RWPE2 (cell line): ENCODE data around the gene CDH4.
A peak's percentile ranks its signal among the peaks of the same experiment; 100 is the strongest.

Experiments
- ATAC-seq: fragments of 200-7000 bp; cut with Tn5 transposase; 3 replicates; pipeline ENCODE4 v1.9.1; 2021; ENCODE audit warnings: low read depth
- DNase-seq: peaks from one replicate; pipeline ENCODE4 v3.0.0-alpha.2; 2020; ENCODE audit warnings: low spot score
- H3K27ac ChIP-seq: fragments of 450-650 bp; 2 replicates; pipeline ENCODE4 v1.5.1; 2017; ENCODE audit warnings: mild to moderate bottlenecking; ENCODE audit not compliant: poor library complexity, severe bottlenecking
- H3K27me3 ChIP-seq: fragments of 250-450 bp; sonication (Bioruptor Pico); 2 replicates; pipeline ENCODE4 v1.5.1; 2021; ENCODE audit warnings: mild to moderate bottlenecking, moderate library complexity; ENCODE audit not compliant: insufficient read depth, poor library complexity, severe bottlenecking
- H3K36me3 ChIP-seq: fragments of 250-450 bp; sonication (Bioruptor Pico); 2 replicates; pipeline ENCODE4 v1.5.1; 2020; ENCODE audit warnings: low read depth, mild to moderate bottlenecking, moderate library complexity
- H3K4me1 ChIP-seq: fragments of 250-450 bp; sonication (Bioruptor Pico); 2 replicates; pipeline ENCODE4 v1.5.1; 2021; ENCODE audit warnings: mild to moderate bottlenecking, moderate library complexity; ENCODE audit not compliant: insufficient read depth, poor library complexity, severe bottlenecking
- H3K4me3 ChIP-seq: fragments of 250-450 bp; sonication (Bioruptor Pico); 2 replicates; pipeline ENCODE4 v1.5.1; 2021; ENCODE audit warnings: mild to moderate bottlenecking, moderate library complexity; ENCODE audit not compliant: severe bottlenecking
- H3K9me3 ChIP-seq: fragments of 250-450 bp; sonication (Bioruptor Pico); 2 replicates; pipeline ENCODE4 v1.5.1; 2021; ENCODE audit warnings: mild to moderate bottlenecking, moderate library complexity; ENCODE audit not compliant: severe bottlenecking
- CTCF ChIP-seq: fragments of 450-650 bp; IDR thresholded peaks from one replicate; pipeline ENCODE4 v1.5.1; 2017; ENCODE audit warnings: mild to moderate bottlenecking, moderate library complexity; ENCODE audit not compliant: poor library complexity, severe bottlenecking

CDH4 gene

GRCh38 chr20:61594198-61594597 is 342.1 kb downstream of the CDH4 start:
- TF ChIP-seq CTCF = no peak
- peaks cover 10% of the 10 kb centered on the region for H3K9me3 ChIP-seq

GRCh38 chr20:61595216-61595615 is 343.2 kb downstream of the CDH4 start:
- DNase-seq = no peak
- H3K27ac ChIP-seq = no peak overlapping the region
- no peak overlapping the region for H3K4me3 ChIP-seq
- no peaks in the 10 kb centered on the region for H3K36me3 ChIP-seq
- no peaks in the 10 kb centered on the region for H3K4me1 ChIP-seq
- no peak for ATAC-seq
- no peaks in the 10 kb centered on the region for H3K27me3 ChIP-seq
- no peak for TF ChIP-seq CTCF
- peaks cover 10% of the 10 kb centered on the region for H3K9me3 ChIP-seq

More at GRCh38 chr20:61594198-61594597, 342.1 kb downstream of the CDH4 start:
- H3K4me1 ChIP-seq = peaks cover 4% of the 10 kb centered on the region
- H3K27me3 ChIP-seq = no peaks in the 10 kb centered on the region
- DNase-seq (no peak), ATAC-seq (no peak)
- no peak overlapping the region for H3K27ac ChIP-seq
- no peak overlapping the region for H3K4me3 ChIP-seq
- no peaks in the 10 kb centered on the region for H3K36me3 ChIP-seq

DNA sequence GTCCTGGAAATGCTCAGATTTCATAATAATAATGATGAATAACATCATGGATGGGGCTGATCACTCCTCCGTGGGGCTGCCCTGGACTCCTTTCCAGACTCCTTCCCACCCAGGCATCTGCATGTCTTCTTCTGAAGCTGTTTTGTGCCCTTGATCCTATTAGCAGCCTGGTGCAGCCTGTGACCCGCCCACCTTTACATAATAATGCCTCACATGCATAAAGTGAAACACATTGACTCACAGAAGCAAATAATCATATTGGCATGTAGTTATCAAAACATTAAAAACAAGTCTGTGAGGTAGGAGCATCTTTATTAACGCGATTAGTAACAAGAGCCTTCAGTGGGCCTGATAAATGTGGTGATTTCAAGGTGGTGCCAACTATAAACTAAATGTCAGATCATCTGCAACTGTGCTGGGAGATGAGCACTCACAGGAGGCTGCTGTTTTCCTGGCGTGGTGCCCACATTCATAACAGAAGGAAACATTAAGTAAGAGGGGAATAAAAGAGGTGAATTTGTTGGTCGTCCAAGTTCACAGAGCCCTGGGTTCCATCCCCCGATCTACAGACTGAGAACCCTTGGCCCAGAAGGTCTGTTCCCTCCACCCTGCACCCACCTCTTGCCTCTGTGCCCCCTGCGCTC is 344.7 kb downstream of the CDH4 start:
- DNase-seq = no peak
- TF ChIP-seq CTCF = no peak
- Histone ChIP-seq H3K9me3 (peaks cover 10% of the 10 kb centered on the region), H3K27me3 (no peaks in the 10 kb centered on the region), H3K36me3 (no peaks in the 10 kb centered on the region), H3K4me1 (no peaks in the 10 kb centered on the region), H3K4me3 (no peak overlapping the region), H3K27ac (no peak overlapping the region)
- ATAC-seq = peak; percentile 52

GRCh38 chr20:61597996-61598395 is 345.9 kb downstream of the CDH4 start:
- Histone ChIP-seq H3K4me3 (no peak overlapping the region), H3K9me3 (peaks cover 6% of the 10 kb centered on the region), H3K4me1 (no peaks in the 10 kb centered on the region), H3K36me3 (no peaks in the 10 kb centered on the region), H3K27me3 (no peaks in the 10 kb centered on the region), H3K27ac (no peak overlapping the region)
- ATAC-seq (no peak), DNase-seq (no peak)
- TF ChIP-seq CTCF = no peak

- Histone ChIP-seq H3K27me3 (no peaks in the 10 kb centered on the region), H3K9me3 (peaks cover 11% of the 10 kb centered on the region), H3K36me3 (no peaks in the 10 kb centered on the region), H3K4me3 (no peak overlapping the region), H3K27ac (no peak overlapping the region), H3K4me1 (no peaks in the 10 kb centered on the region)
- TF ChIP-seq CTCF = no peak
- ATAC-seq = no peak
- DNase-seq = no peak
Measured at GRCh38 chr20:61598586-61598985, 346.5 kb downstream of the CDH4 start.
